Neural cell (in vitro differentiated cells): Measurements from ENCODE around the gene SLC20A1. TPM values are rescaled to one million over a fixed set of nuclear protein-coding genes. Genes with fewer than 3 reads are reported as not detected.

ENCODE experiments used
- H2AFZ ChIP-seq: fragments of 200-600, 300-800 bp; sonication (generic), shearing (Covaris generic); 2 replicates; pipeline ENCODE4 v1.6.0; 2014; ENCODE audit warnings: low read depth, mild to moderate bottlenecking, antibody characterized with exemption, low read length, moderate library complexity
- H3F3A ChIP-seq: fragments of 200-600 bp; shearing (Covaris generic); 2 replicates; pipeline ENCODE4 v1.6.1; 2016; ENCODE audit warnings: mild to moderate bottlenecking, moderate library complexity, mixed read lengths, antibody characterized with exemption, low read length; ENCODE audit not compliant: insufficient read depth, poor library complexity, severe bottlenecking
- H3K27ac ChIP-seq: fragments of 200-600, 300-800 bp; sonication (generic), shearing (Covaris generic); 2 replicates; pipeline ENCODE4 v1.5.1; 2014; ENCODE audit warnings: mild to moderate bottlenecking, low read length, moderate library complexity
- H3K27me3 ChIP-seq: fragments of 300-800, 200-600 bp; sonication (generic), shearing (Covaris generic); 2 replicates; pipeline ENCODE4 v1.6.0; 2014; ENCODE audit warnings: mild to moderate bottlenecking, low read depth, low read length, moderate library complexity; ENCODE audit not compliant: insufficient read depth
- H3K36me3 ChIP-seq: fragments of 300-800, 200-600 bp; sonication (generic), shearing (Covaris generic); 2 replicates; pipeline ENCODE4 v1.5.1; 2014; ENCODE audit warnings: mild to moderate bottlenecking, antibody characterized with exemption, low read length, moderate library complexity; ENCODE audit not compliant: insufficient read depth
- H3K4me2 ChIP-seq: fragments of 300-800, 200-600 bp; sonication (generic), shearing (Covaris generic); 2 replicates; pipeline ENCODE4 v1.6.0; 2014; ENCODE audit warnings: mild to moderate bottlenecking, low read length
- H3K4me3 ChIP-seq: fragments of 300-800, 200-600 bp; sonication (generic), shearing (Covaris generic); 2 replicates; pipeline ENCODE4 v1.5.1; 2014; ENCODE audit warnings: mild to moderate bottlenecking, low read length, moderate library complexity
- H3K79me2 ChIP-seq: fragments of 200-600 bp; shearing (Covaris generic); replicated peaks from 2 replicates; pipeline ENCODE4 v1.6.0; 2014; ENCODE audit warnings: mild to moderate bottlenecking, low read length, moderate library complexity; ENCODE audit not compliant: insufficient read depth
- H3K9ac ChIP-seq: fragments of 300-800, 200-600 bp; sonication (generic), shearing (Covaris generic); 2 replicates; pipeline ENCODE4 v1.6.1; 2016; ENCODE audit warnings: mild to moderate bottlenecking, low read length, mixed read lengths
- H3K9me2 ChIP-seq: fragments of 200-600 bp; shearing (Covaris generic); 2 replicates; pipeline ENCODE4 v1.6.1; 2016; ENCODE audit warnings: mild to moderate bottlenecking, low read length, mixed read lengths; ENCODE audit not compliant: insufficient read depth
- H3K9me3 ChIP-seq: fragments of 200-600, 300-800 bp; sonication (generic), shearing (Covaris generic); 2 replicates; pipeline ENCODE4 v1.6.1; 2016; ENCODE audit warnings: mild to moderate bottlenecking, mixed run types, low read length, moderate library complexity, mixed read lengths
- H4K20me1 ChIP-seq: fragments of 200-600 bp; shearing (Covaris generic); 2 replicates; pipeline ENCODE4 v1.6.1; 2016; ENCODE audit warnings: mild to moderate bottlenecking, mixed run types; ENCODE audit not compliant: insufficient read depth
- CTCF ChIP-seq: fragments of 450-650 bp; IDR thresholded peaks from 2 replicates; pipeline ENCODE4 v1.5.1; 2014; ENCODE audit warnings: antibody characterized with exemption, mild to moderate bottlenecking, moderate library complexity; ENCODE audit not compliant: poor library complexity, severe bottlenecking
- EP300 ChIP-seq: fragments of 450-650 bp; conservative IDR thresholded peaks from 2 replicates; pipeline ENCODE4 v1.6.1; 2014; ENCODE audit warnings: antibody characterized with exemption, mild to moderate bottlenecking, moderate library complexity; ENCODE audit not compliant: poor library complexity, severe bottlenecking
- EZH2 ChIP-seq: fragments of 200-600, 300-800 bp; shearing (Covaris generic), sonication (generic); IDR thresholded peaks from 2 replicates; pipeline ENCODE4 v1.6.1; 2014; ENCODE audit warnings: antibody characterized with exemption, low read length, borderline replicate concordance, mild to moderate bottlenecking; ENCODE audit not compliant: insufficient read depth, poor library complexity, severe bottlenecking
- MXI1 ChIP-seq: fragments of 450-650 bp; conservative IDR thresholded peaks from 2 replicates; pipeline ENCODE4 v1.6.1; 2014; ENCODE audit warnings: antibody characterized with exemption, mild to moderate bottlenecking; ENCODE audit not compliant: poor library complexity, severe bottlenecking
- POLR2AphosphoS5 ChIP-seq: IDR thresholded peaks from 2 replicates; pipeline ENCODE4 v1.6.1; 2012
- RAD21 ChIP-seq: fragments of 450-650 bp; conservative IDR thresholded peaks from 2 replicates; pipeline ENCODE4 v1.6.1; 2014; ENCODE audit warnings: antibody characterized with exemption, mild to moderate bottlenecking, moderate library complexity
- REST ChIP-seq: IDR thresholded peaks from 2 replicates; pipeline ENCODE4 v1.6.1; 2012; ENCODE audit warnings: borderline replicate concordance
- SMC3 ChIP-seq: fragments of 450-650 bp; conservative IDR thresholded peaks from 2 replicates; pipeline ENCODE4 v1.6.1; 2014; ENCODE audit warnings: antibody characterized with exemption, mild to moderate bottlenecking, moderate library complexity; ENCODE audit not compliant: poor library complexity
- TAF1 ChIP-seq: IDR thresholded peaks from 2 replicates; pipeline ENCODE4 v1.6.1; 2012; ENCODE audit warnings: low read depth
- polyA plus RNA-seq: library from polyadenylated mRNA; depleted of rRNA; stranded (reverse); fragments of >200 nt; gene quantifications from 2 replicates; pipeline ENCODE4 v1.2.3, GENCODE V29; 2014

Gene SLC20A1
- polyA plus RNA-seq, 1 donor from 2014 or later = 61.4 TPM

- no peak overlapping the region for H3K4me3 ChIP-seq
- no peak overlapping the region for H2AFZ ChIP-seq
- TF ChIP-seq POLR2AphosphoS5 (no peak), EP300 (no peak), EZH2 (no peak), SMC3 (no peak), MXI1 (no peak), CTCF (no peak), TAF1 (no peak), REST (no peak), RAD21 (no peak)
- H3K79me2 ChIP-seq = no peaks in the 10 kb centered on the region
- H3K9me3 ChIP-seq = no peaks in the 10 kb centered on the region
- no peak overlapping the region for H3K27ac ChIP-seq
- H3K27me3 ChIP-seq = no peaks in the 10 kb centered on the region
- H4K20me1 ChIP-seq = no peaks in the 10 kb centered on the region
- H3K9ac ChIP-seq = no peak overlapping the region
- H3K9me2 ChIP-seq = no peaks in the 10 kb centered on the region
- no peak overlapping the region for H3K4me2 ChIP-seq
- no peaks in the 10 kb centered on the region for H3K36me3 ChIP-seq
- H3F3A ChIP-seq = no peaks in the 10 kb centered on the region
Measured at GRCh38 chr2:112692495-112692911, 46.8 kb downstream of the SLC20A1 start.

- Histone ChIP-seq H3K4me3 (no peak overlapping the region), H3F3A (no peaks in the 10 kb centered on the region), H3K36me3 (no peaks in the 10 kb centered on the region), H3K9me2 (no peaks in the 10 kb centered on the region), H4K20me1 (no peaks in the 10 kb centered on the region), H3K9ac (no peak overlapping the region), H3K27ac (no peak overlapping the region), H3K79me2 (no peaks in the 10 kb centered on the region), H3K4me2 (no peak overlapping the region), H2AFZ (no peak overlapping the region), H3K27me3 (no peaks in the 10 kb centered on the region), H3K9me3 (no peaks in the 10 kb centered on the region)
- TF ChIP-seq SMC3 = no peak
- TF ChIP-seq EZH2 = no peak
- no peak for TF ChIP-seq CTCF
- TF ChIP-seq MXI1 = no peak
Measured at GRCh38 chr2:112692918-112693317, 47.2 kb downstream of the SLC20A1 start.
